H1 (cell line): Measurements from ENCODE around the gene NR1I3. TPM values are rescaled to one million over a fixed set of nuclear protein-coding genes. Genes with fewer than 3 reads are reported as not detected.

Source experiments
- ASH2L ChIP-seq: fragments of 200-600, 300-600 bp; sonication (generic); IDR thresholded peaks from one replicate; pipeline ENCODE4 v1.7.1; 2017; ENCODE audit warnings: low read length
- ATF2 ChIP-seq: IDR thresholded peaks from 2 replicates; pipeline ENCODE4 v1.6.1; 2012; ENCODE audit warnings: low read length, inconsistent platforms
- CTBP2 ChIP-seq: IDR thresholded peaks from 2 replicates; pipeline ENCODE4 v1.7.0; 2011; ENCODE audit warnings: borderline replicate concordance, mild to moderate bottlenecking, moderate library complexity, mixed read lengths, low read length; ENCODE audit not compliant: insufficient read depth, insufficient read length
- CTCF ChIP-seq, 3 experiments: IDR thresholded peaks; 1 replicate in 2 of 3; 2 replicates in 1 of 3; pipeline versions ENCODE4 v1.5.1 to v1.6.1; 2011; ENCODE audit warnings: low read length in 3 of 3, mild to moderate bottlenecking in 3 of 3, inconsistent platforms in 2 of 3, low read depth in 1 of 3, moderate library complexity in 1 of 3; ENCODE audit not compliant: insufficient read depth in 1 of 3; ENCODE audit errors: control extremely low read depth in 1 of 3
- RBBP5 ChIP-seq: IDR thresholded peaks from 2 replicates; pipeline ENCODE4 v1.7.1; 2012; ENCODE audit warnings: low read depth, mild to moderate bottlenecking, inconsistent platforms, low read length, moderate library complexity, borderline replicate concordance
- TAF1 ChIP-seq: IDR thresholded peaks from 2 replicates; pipeline ENCODE4 v1.6.1; 2011; ENCODE audit warnings: mild to moderate bottlenecking, low read depth, low read length
- polyA plus RNA-seq, 7 experiments: library from polyadenylated mRNA; depleted of rRNA in 3 of 7; stranded (reverse) in 5 of 7; unstranded in 2 of 7; fragments of >200 nt in 5 of 7; fragments of 200-250 nt in 2 of 7; gene quantifications; 1 replicate in 5 of 7; 2 replicates in 1 of 7; 4 replicates in 1 of 7; pipeline versions ENCODE4 v1.2.1 to v1.2.3, GENCODE V29; 2011 to 2013; ENCODE audit warnings: missing spikeins in 2 of 7, mixed read lengths in 2 of 7
- total RNA-seq: library from RNA; stranded (reverse); fragmentation: NEBNext Ultra II Directional; extraction: Animal tissue kit (Norgen Biotek cat#: 25700); gene quantifications from 2 replicates; pipeline ENCODE4 v1.2.1, GENCODE V29; 2021

Gene NR1I3
- total and polyA plus RNA-seq, 2 of the 8 experiments (the other 6 are each of a cell fraction or from before 2014, with no cell fraction given), result not detected

DNA sequence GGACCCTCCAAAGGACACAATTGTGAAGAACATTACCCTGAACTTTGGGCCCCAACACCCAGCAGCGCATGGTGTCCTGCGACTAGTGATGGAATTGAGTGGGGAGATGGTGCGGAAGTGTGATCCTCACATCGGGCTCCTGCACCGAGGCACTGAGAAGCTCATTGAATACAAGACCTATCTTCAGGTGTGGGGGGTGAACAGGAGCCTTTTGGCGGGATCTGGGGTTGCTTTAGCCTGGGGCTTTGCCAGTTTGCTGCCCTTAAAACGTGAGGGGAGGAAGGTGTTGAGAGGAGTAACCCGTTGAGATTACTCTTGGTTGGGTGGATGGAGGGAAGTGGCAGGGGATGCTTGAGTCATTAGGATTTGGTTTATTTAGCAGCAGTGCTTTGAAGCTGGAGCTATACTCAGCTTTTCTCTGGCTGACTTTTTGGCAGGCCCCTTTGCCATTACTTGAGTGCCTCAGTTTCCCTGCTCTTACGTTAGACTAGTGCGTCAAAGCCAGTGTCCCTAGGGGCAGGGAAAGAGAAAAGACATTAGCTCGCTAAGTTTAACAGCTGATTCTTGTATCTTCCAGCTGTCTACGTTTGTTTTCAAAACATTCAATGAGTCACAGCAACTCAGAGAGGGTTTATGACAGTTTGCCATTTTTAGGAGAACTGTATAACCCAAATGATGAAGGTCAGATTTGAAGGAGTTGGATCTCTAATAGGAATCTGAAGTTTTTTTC, 31.4 kb downstream of the NR1I3 start (continued):
- no peak for TF ChIP-seq CTCF (IDR thresholded peaks at IDR 0.05; ENCODE audit: control extremely low read depth in 1 of 3, insufficient read depth in 1 of 3, low read depth in 1 of 3, low read length in 3 of 3)
- no peak for TF ChIP-seq CTBP2
- TF ChIP-seq TAF1, result no peak
- TF ChIP-seq ATF2, result no peak
- TF ChIP-seq ASH2L, result no peak
- no peak for TF ChIP-seq RBBP5
